ENCODE data around the gene EEIG2. TPM values are rescaled to one million over a fixed set of nuclear protein-coding genes. Genes with fewer than 3 reads are reported as not detected.

Gene EEIG2
- total RNA-seq, 1 experiment from 2014 or later = 0.63 TPM

- intact Hi-C loops (cut with micrococcal nuclease) = loop anchor here (2.0 kb wide), 1 partner anchor 58 kb away; no protein-coding TSS in a partner anchor
- no peaks in the 10 kb centered on the region for H3K27me3 Mint-ChIP-seq (ENCODE audit: insufficient read depth, unreplicated experiment)
- ChIA-PET CTCF (interaction anchor here (1.0 to 3.2 kb wide), 2 partner anchors 11 to 14 kb away, joined by 4 to 20 read pairs; partner anchors contain the start of gene EEIG2), POLR2A (no interaction called here)
- no TSS peak for BruUV-seq (replicated peaks)
- no peak overlapping the region for H3K4me3 Mint-ChIP-seq (ENCODE audit: unreplicated experiment)
- no peak for DNase-seq (ENCODE audit: unreplicated experiment)
- TF ChIP-seq CTCF (IDR thresholded peaks at IDR 0.05; ENCODE audit: unreplicated experiment) = no peak
- no peaks in the 10 kb centered on the region for H3K36me3 Mint-ChIP-seq (ENCODE audit: insufficient read depth, unreplicated experiment)
- no peaks in the 10 kb centered on the region for H3K4me1 Mint-ChIP-seq (ENCODE audit: insufficient read depth, unreplicated experiment)
- H3K27ac Mint-ChIP-seq (ENCODE audit: low read depth, unreplicated experiment) = no peak overlapping the region
- no peaks in the 10 kb centered on the region for H3K9me3 Mint-ChIP-seq (ENCODE audit: unreplicated experiment)
Measured at GRCh38 chr1:108570998-108571401, 11.1 kb downstream of the EEIG2 start.

- ChIA-PET CTCF (no interaction called here), POLR2A (no interaction called here)
- no peak for TF ChIP-seq CTCF (IDR thresholded peaks at IDR 0.05; ENCODE audit: unreplicated experiment)
- no TSS peak for BruUV-seq (replicated peaks)
- H3K4me1 Mint-ChIP-seq (ENCODE audit: insufficient read depth, unreplicated experiment) = no peaks in the 10 kb centered on the region
- DNase-seq (ENCODE audit: unreplicated experiment) = no peak
- H3K36me3 Mint-ChIP-seq (ENCODE audit: insufficient read depth, unreplicated experiment) = no peaks in the 10 kb centered on the region
- H3K9me3 Mint-ChIP-seq (ENCODE audit: unreplicated experiment) = no peaks in the 10 kb centered on the region
- H3K4me3 Mint-ChIP-seq (ENCODE audit: unreplicated experiment) = no peak overlapping the region
- H3K27ac Mint-ChIP-seq (ENCODE audit: low read depth, unreplicated experiment) = no peak overlapping the region
- intact Hi-C loops (cut with micrococcal nuclease) = no loop called here
- H3K27me3 Mint-ChIP-seq (ENCODE audit: insufficient read depth, unreplicated experiment) = no peaks in the 10 kb centered on the region
Measured at GRCh38 chr1:108572182-108572581, 12.3 kb downstream of the EEIG2 start.

GRCh38 chr1:108573183-108573582 lies 13.3 kb downstream of the EEIG2 start:
- Mint-ChIP-seq H3K36me3 (ENCODE audit: insufficient read depth, unreplicated experiment) (no peaks in the 10 kb centered on the region), H3K9me3 (ENCODE audit: unreplicated experiment) (no peaks in the 10 kb centered on the region), H3K27me3 (ENCODE audit: insufficient read depth, unreplicated experiment) (no peaks in the 10 kb centered on the region), H3K4me3 (ENCODE audit: unreplicated experiment) (no peak overlapping the region), H3K4me1 (ENCODE audit: insufficient read depth, unreplicated experiment) (no peaks in the 10 kb centered on the region), H3K27ac (ENCODE audit: low read depth, unreplicated experiment) (no peak overlapping the region)
- DNase-seq (ENCODE audit: unreplicated experiment) = no peak
- ChIA-PET POLR2A (no interaction called here), CTCF (interaction anchor here (0.6 kb wide), 1 partner anchor 525 kb away, joined by 3 read pairs; no protein-coding TSS in a partner anchor)
- no peak for TF ChIP-seq CTCF (IDR thresholded peaks at IDR 0.05; ENCODE audit: unreplicated experiment)
- intact Hi-C loops (cut with micrococcal nuclease) = no loop called here
- no TSS peak for BruUV-seq (replicated peaks)

- ChIA-PET CTCF (no interaction called here), POLR2A (no interaction called here)
- Mint-ChIP-seq H3K27ac (ENCODE audit: low read depth, unreplicated experiment) (no peak overlapping the region), H3K36me3 (ENCODE audit: insufficient read depth, unreplicated experiment) (no peaks in the 10 kb centered on the region), H3K27me3 (ENCODE audit: insufficient read depth, unreplicated experiment) (no peaks in the 10 kb centered on the region), H3K4me1 (ENCODE audit: insufficient read depth, unreplicated experiment) (no peaks in the 10 kb centered on the region), H3K4me3 (ENCODE audit: unreplicated experiment) (no peak overlapping the region), H3K9me3 (ENCODE audit: unreplicated experiment) (no peaks in the 10 kb centered on the region)
- DNase-seq (ENCODE audit: unreplicated experiment) = no peak
- no TSS peak for BruUV-seq (replicated peaks)
- intact Hi-C loops (cut with micrococcal nuclease) = no loop called here
- no peak for TF ChIP-seq CTCF (IDR thresholded peaks at IDR 0.05; ENCODE audit: unreplicated experiment)
Measured at GRCh38 chr1:108574008-108574407, 14.1 kb downstream of the EEIG2 start.

Measured in MCF 10A (cell line).